Subcutaneous abdominal adipose tissue (tissue), 5 donors: ENCODE results near the gene FAM117A.
"Not testable (repeated sequence)": the region's sequence is repeated elsewhere in the genome, so short reads cannot be mapped to it uniquely, and the experiment has no call there.

Experiments
- H3K27ac ChIP-seq: one replicate; pipeline ENCODE4 v1.7.0; 2013; ENCODE audit warnings: low read depth, mild to moderate bottlenecking, inconsistent platforms, low read length, moderate library complexity
- H3K27me3 ChIP-seq, 5 donors: one replicate each; pipeline ENCODE4 v1.7.0; 2013; ENCODE audit warnings: low read length in 5 of 5, inconsistent platforms in 1 of 5; ENCODE audit not compliant: control insufficient read depth in 5 of 5, insufficient read depth in 4 of 5
- H3K36me3 ChIP-seq, 5 donors: one replicate each; pipeline ENCODE4 v1.7.0; 2013; ENCODE audit warnings: low read length in 5 of 5; ENCODE audit not compliant: control insufficient read depth in 5 of 5, insufficient read depth in 5 of 5
- H3K4me1 ChIP-seq, 5 donors: one replicate each; pipeline ENCODE4 v1.7.0; 2013; ENCODE audit warnings: low read length in 5 of 5, mild to moderate bottlenecking in 3 of 5, moderate library complexity in 1 of 5; ENCODE audit not compliant: control insufficient read depth in 5 of 5, insufficient read depth in 5 of 5
- H3K4me3 ChIP-seq, 5 donors: one replicate each; pipeline ENCODE4 v1.7.0; 2013; ENCODE audit warnings: low read length in 5 of 5, low read depth in 1 of 5
- H3K9ac ChIP-seq, 5 donors: one replicate each; pipeline ENCODE4 v1.7.0; 2013; ENCODE audit warnings: low read length in 5 of 5, mild to moderate bottlenecking in 4 of 5, moderate library complexity in 3 of 5
- H3K9me3 ChIP-seq, 5 donors: one replicate each; pipeline ENCODE4 v1.7.0; 2013; ENCODE audit warnings: low read length in 5 of 5; ENCODE audit not compliant: control insufficient read depth in 5 of 5
- donor health status: healthy.
- donor health status: healthy.
- donor health status: healthy.
- donor health status: healthy.
- donor health status: healthy.

FAM117A gene

DNA sequence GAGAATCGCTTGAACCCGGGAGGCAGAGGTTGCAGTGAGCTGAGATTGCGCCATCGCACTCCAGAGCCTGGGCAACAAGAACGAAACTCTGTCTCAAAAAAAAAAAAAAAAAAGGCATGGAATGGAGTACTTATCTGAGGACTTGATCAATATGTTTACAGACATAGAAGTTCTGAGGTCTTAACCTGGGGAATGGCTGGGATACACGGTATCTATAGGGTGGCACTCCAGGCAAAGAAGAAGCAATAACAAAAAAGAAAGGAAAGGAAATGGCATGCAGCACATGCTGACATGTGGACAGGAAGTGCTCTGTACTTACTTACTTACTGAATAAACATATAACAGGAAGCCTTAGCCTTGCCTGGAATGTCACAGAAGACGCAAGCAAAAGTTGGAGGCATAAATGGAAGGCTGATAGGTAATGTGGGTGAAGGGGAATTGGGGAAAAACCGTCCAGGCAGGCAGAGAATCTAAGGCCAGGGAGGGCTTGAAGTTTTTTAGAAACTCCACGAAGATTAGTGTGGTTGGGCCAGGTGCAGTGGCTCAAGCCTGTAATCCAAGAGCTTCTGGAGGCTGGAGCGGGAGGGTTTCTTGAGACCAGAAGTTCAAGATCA is 75.9 kb downstream of the FAM117A start:
- Histone ChIP-seq H3K4me1 (peaks cover 0 to 34% (median 10%) of the 10 kb centered on the region in 5 donors), H3K9ac (no peak overlapping the region), H3K36me3 (no peaks in the 10 kb centered on the region), H3K27ac (no peak overlapping the region), H3K27me3 (peaks cover 0 to 2% (median 0%) of the 10 kb centered on the region in 5 donors), H3K4me3 (peak overlapping the region in 2 of 5 donors; percentile 1 to 45), H3K9me3 (no peaks in the 10 kb centered on the region)

DNA sequence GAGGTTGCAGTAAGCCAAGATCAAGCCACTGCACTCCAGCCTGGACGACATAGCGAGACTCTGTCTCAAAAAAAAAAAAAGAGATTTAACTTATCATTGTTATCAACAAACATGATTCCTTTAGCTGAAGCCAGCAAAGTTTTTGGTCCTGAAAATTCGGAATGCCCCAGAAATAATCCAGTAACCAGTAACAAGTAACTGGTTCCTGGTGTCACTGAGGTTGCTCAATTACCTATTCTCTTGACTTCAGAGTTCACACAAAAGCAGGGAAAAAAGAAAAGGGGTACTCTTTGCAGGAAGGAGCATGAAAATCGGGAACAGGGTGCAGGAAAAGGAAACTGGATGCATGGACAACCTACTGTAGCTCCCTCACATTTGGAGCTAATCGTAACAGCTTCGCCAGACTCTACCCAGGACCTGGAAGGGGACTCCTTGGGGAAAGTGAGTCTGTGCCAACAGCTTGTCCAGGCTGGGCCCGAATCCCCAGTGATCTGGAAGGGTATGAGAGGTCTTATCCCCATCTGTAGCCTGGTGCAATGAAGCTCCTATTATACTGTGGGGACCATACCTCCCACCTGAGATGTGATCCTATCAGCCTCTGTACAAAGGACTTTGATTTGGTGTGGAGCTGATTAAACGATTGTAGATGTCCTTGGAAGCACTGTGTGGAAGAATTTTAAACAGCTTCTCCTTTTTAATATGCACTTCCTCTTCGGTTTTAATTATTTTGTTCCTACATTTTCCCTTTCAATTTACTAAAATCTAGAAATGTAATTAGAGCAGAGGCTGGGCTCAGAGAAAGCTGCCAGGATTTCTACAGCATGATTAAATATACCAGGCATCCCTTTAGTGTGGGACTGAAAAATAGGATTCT is 82.6 kb downstream of the FAM117A start:
- Histone ChIP-seq H3K9me3 (no peaks in the 10 kb centered on the region), H3K27me3 (no peaks in the 10 kb centered on the region), H3K27ac (no peak overlapping the region), H3K4me1 (peaks cover 3 to 22% (median 15%) of the 10 kb centered on the region in 5 donors), H3K4me3 (no peak overlapping the region), H3K9ac (peak overlapping the region in 1 of 5 donors; percentile 13), H3K36me3 (no peaks in the 10 kb centered on the region)

DNA sequence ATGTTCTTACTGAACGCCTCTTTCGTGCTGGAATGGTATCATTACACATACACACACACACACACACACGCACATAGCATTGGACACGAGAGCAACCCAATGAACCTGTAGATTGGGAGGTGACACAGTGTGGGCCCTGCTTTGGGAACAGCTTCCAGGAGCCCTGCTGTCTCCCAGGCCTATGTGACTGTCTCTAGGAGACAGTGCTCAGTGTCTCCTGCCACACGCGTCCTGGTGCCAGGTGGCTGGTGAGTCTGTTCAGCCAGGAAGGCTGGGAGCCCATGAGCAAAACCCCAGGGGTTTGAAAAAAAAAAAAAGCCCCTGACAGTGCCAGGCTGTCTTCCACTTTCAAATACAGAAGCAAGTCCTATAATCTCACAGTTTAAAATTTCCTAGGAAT is 83.6 kb downstream of the FAM117A start:
- Histone ChIP-seq H3K9me3 (no peaks in the 10 kb centered on the region), H3K9ac (no peak overlapping the region), H3K27me3 (no peaks in the 10 kb centered on the region), H3K4me3 (no peak overlapping the region), H3K4me1 (peaks cover 6 to 32% (median 25%) of the 10 kb centered on the region in 5 donors), H3K36me3 (peaks cover 0 to under 1% (median 0%) of the 10 kb centered on the region in 5 donors), H3K27ac (no peak overlapping the region)

DNA sequence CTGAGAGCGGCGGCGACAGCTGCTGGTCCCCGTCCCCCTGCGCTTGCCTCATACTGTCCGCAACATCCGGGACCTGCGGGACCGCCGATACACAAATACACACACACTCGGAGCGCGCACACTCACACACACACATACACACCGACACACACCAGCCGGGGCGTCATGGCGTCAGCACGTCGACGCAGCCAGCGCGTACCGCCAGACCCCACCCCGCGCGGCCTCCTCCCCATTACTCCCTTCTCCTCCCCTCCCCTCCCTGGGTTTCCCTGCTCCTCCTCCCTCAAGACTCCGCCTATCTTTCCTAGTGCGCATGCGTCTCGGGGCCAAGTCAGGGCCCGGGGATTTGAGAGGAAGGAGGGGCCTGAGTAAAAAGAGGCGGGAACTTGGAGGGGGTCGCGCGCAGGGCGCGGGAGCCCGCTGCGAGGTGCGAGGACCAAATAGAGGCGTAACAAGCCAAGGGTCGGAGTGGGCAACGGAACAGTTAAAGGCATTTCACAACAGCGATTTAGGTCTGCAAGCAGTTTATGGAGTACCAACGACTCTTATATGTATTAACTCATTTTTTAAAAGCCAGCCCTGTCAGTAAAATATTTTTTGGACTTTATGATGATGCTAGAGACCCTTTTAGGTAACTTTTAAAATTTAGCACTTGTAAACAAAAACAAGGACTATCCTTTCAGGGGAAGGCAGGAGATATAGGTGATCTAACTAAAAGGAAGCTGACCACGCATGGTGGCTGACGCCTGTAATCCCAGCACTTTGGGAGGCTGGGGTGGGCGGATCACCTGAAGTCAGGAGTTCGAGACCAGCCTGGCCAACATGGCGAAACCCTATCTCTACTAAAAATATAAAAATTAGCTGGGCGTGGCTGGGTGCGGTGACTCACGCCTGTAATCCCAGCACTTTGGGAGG is 85.7 kb downstream of the FAM117A start, which contains the start of gene SPOP:
SPOP (minus strand) TSS at position 165 of the 915 bp plus-strand sequence. CDS start 55,287 bp downstream, outside the sequence.
- Histone ChIP-seq H3K4me3 (peak within 1 kb of the TSS; percentile 58 to 89 (median 77)), H3K27me3 (no peaks in the 10 kb centered on the region), H3K9me3 (no peaks in the 10 kb centered on the region), H3K4me1 (peaks cover 6 to 39% (median 34%) of the 10 kb centered on the region in 5 donors), H3K36me3 (peaks cover 0 to 6% (median 3%) of the 10 kb centered on the region in 5 donors), H3K27ac (peak within 1 kb of the TSS; percentile 96), H3K9ac (peak within 1 kb of the TSS; percentile 69 to 94 (median 83))

DNA sequence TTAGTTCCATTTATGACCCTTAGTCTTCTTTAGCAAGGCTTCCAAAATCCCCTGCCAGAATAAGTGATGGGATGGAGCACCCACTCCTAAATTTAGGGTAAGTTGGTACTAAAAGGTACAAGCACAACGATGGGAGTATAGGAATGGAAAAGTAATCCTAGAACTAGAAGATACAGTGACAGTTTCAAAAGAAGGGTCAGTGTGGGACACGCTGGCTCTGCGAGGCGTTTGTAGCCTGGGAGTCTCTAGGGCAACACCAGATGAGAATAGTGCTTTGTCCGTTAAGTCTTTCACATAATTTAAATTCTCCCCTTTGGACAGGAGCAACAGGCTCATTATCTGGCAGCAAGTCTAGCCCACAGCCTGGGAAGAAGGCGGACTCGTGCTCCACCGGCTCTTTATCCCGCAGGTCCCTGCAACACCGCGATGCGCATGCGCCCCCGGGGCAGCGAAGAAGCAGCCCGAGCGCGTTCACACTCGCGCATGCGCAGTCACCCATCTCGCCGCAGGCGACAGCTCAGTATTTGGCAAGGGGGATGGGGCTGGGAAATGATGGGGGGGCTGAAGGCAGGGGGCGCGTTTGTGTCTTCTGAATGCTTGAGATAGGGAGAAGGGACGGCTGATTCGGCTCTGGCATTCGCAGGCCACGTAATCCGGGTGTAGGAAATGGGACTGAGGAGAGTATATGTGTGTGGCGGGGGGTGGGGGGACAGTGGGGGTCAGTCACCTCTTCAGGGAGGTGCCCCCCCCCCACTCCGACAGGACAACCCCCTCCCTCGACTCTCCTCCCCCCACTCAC is 86.6 kb downstream of the FAM117A start:
- H3K36me3 ChIP-seq, result peaks cover 0 to 6% (median 3%) of the 10 kb centered on the region in 5 donors
- H3K27ac ChIP-seq, result peak overlapping the region; percentile 96
- H3K9me3 ChIP-seq, result no peaks in the 10 kb centered on the region
- peaks cover 6 to 39% (median 34%) of the 10 kb centered on the region in 5 donors for H3K4me1 ChIP-seq
- no peaks in the 10 kb centered on the region for H3K27me3 ChIP-seq
- peak overlapping the region; percentile 69 to 94 (median 83) for H3K9ac ChIP-seq
- peak overlapping the region; percentile 58 to 89 (median 77) for H3K4me3 ChIP-seq

DNA sequence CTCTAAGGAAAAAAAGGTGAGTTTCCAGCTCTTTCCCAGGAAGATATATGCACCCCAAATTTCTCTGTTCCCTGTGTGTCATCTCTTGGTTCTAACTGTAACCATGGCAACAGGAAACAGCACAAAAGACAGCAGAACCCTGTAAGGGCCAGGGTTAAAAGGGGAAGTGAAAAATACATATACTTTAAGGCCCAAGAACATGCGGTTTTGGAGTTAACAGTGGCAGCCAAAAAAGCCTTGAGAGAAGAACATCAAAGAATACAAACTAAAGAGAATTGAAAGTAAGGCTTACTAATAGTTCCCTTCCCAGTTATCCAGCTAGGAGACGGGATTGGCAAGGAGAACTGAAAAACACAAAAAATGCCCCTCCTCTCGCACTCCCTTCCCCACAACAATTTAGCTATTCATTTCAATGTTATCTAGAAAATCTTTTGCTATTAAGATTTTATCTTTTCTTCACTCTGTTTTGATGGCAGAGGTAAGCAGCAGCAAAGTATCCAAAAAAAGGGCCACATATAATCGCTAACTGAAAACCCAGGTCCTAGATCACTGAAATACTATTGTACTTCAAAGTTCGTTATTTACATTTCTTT is 87.6 kb downstream of the FAM117A start:
- Histone ChIP-seq H3K4me3 (peak overlapping the region; percentile 58 to 89 (median 77)), H3K4me1 (peaks cover 6 to 41% (median 34%) of the 10 kb centered on the region in 5 donors)

DNA sequence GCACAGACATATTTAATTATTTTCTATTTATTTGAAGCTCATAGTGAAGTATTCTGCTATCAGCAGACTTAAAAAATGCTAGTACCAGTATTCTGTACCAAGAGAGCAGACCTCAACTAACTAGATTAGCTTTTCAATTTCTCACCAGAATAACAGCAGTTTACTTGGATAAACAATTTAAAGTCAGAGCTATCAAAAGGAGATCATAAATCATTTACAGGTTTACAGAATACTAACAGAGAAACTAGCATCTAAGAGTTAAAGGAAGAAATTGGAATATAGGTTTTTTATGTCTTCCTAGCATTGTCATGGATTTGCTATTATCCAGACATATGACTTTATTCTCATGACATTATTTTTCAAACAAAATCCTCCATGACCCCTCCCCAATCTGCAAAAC is 89.4 kb downstream of the FAM117A start:
- Histone ChIP-seq H3K4me1 (peaks cover 6 to 57% (median 45%) of the 10 kb centered on the region in 5 donors), H3K9ac (no peak overlapping the region), H3K9me3 (no peaks in the 10 kb centered on the region), H3K27ac (no peak overlapping the region), H3K4me3 (no peak overlapping the region), H3K27me3 (no peaks in the 10 kb centered on the region), H3K36me3 (peaks cover 0 to 6% (median 3%) of the 10 kb centered on the region in 5 donors)

More for the DNA sequence above, 87.6 kb downstream of the FAM117A start:
- H3K27ac ChIP-seq, result peak overlapping the region; percentile 96
- peak overlapping the region; percentile 11 to 84 (median 74) for H3K9ac ChIP-seq
- H3K9me3 ChIP-seq, result no peaks in the 10 kb centered on the region
- H3K36me3 ChIP-seq, result peaks cover 0 to 6% (median 3%) of the 10 kb centered on the region in 5 donors
- H3K27me3 ChIP-seq, result no peaks in the 10 kb centered on the region

DNA sequence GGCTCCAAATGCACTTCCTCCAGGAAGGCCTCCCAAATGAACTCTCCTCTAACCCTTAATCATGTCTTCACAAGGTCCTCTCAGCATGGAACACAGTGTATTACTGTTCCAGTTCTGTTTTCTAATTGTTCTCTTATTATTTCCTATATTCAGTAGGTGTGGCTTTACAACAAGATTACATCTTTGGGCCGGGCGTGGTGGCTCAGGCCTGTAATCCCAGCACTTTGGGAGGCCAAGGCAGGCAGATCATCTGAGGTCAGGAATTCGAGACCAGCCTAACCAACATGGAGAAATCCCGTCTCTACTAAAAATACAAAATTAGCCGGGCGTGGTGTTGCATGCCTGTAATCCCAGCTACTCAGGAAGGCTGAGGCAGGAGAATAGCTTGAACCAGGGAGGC is 90.3 kb downstream of the FAM117A start:
- H3K9me3 ChIP-seq, result not testable (repeated sequence)
- H3K4me1 ChIP-seq, result peaks cover 6 to 57% (median 45%) of the 10 kb centered on the region in 5 donors

More for the DNA sequence above, 90.3 kb downstream of the FAM117A start:
- H3K9ac ChIP-seq, H3K27ac ChIP-seq, H3K36me3 ChIP-seq, H3K27me3 ChIP-seq, H3K4me3 ChIP-seq: not testable (repeated sequence)
